ENCODE results near the gene BTBD9.

- no peak for TF ChIP-seq CTCF (IDR thresholded peaks at IDR 0.05; ENCODE audit: poor library complexity)
- no peak for TF ChIP-seq EZH2phosphoT487 (IDR thresholded peaks at IDR 0.05; ENCODE audit: low read depth, severe bottlenecking, unreplicated experiment)
Measured at GRCh38 chr6:38625217-38625616, 14.5 kb downstream of the BTBD9 start.

All from hepatocyte (in vitro differentiated cells).